Activated effector memory CD4-positive, alpha-beta T cell treated with Interleukin-2 at 50 U/mL for 16 hours (primary cell): ENCODE data around the gene SDCCAG8.

Source experiments
- DNase-seq: peaks from one replicate; pipeline ENCODE4 v3.0.0-alpha.2; 2020

The SDCCAG8 gene

DNA sequence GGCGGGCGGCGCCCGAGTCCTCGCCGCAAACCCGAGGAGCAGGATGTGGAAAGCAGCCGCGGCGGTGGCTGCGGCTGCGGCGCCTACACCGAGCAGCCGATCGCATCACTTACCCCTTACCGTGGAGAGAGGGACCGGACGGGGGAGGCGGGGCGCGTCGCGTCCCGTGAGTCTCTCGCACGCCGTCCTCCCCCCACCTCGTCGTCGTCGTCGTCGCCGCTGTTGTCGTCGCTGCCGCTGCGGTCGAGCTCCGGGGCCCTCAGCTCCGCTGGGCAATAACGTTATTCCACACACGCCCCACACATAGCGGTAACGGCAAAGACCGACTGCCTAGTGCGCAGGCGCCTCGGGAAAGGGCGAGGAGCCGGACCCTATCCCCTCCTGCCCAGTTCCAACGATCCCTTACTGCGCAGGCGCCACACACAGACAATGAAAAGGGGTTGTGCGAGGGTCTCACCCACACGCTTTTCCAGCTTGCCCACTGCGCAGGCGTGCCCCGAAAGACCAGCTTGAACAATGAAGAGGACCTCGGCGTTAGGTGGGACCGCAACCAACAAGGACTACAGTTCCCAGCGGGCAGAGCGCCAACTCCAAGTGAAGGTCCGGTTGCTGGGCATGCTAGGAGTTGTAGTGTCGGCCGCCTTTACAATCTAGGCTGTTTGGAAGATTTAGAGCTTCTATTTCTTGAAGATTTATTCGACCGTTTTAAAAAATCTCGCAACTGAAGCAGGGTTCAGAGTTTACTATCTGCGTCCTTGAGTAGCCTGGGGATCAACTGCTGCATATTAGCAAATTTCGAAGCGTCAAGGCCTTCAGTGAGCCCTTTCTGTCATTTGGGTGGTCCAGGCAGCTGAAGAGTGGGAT, 682 bp upstream of the SDCCAG8 start, which contains the start of gene CEP170:
Gene CEP170, minus strand, starts transcription at position 355 of the 864 bp plus-strand sequence. CDS start 30,001 bp downstream, outside the sequence.
- peak; percentile 81 for DNase-seq

GRCh38 chr1:243256590-243256989, 749 bp downstream of the SDCCAG8 start:
- DNase-seq, result no peak

- DNase-seq, result no peak
Observed at GRCh38 chr1:243257189-243257588, 1.3 kb downstream of the SDCCAG8 start.

GRCh38 chr1:243258731-243259130, 2.9 kb downstream of the SDCCAG8 start:
- DNase-seq, result no peak

GRCh38 chr1:243260221-243260880, 4.5 kb downstream of the SDCCAG8 start:
- DNase-seq, result no peak

- DNase-seq, result no peak
Observed at GRCh38 chr1:243261390-243261789, 5.5 kb downstream of the SDCCAG8 start.

DNA sequence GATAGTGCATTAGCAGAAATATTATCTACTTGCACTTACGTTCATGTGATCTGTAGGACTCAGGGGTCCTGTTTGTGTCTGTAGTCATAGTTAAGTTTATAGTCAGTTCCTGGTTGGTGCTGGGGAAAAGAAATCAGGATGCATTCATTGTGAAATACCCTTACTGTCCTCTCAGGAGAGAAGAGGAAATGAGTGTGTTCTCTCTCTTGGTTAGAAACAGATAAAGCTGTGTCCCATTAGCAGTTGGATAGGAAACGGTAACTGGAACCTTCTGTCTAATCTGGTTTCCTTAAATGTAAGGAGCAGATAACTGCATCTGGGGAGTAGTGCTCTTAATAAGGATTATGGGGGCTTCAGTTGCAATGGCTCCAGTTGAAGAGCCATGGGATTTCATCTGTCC, 8.9 kb downstream of the SDCCAG8 start:
- no peak for DNase-seq

- no peak for DNase-seq
Observed at GRCh38 chr1:243266231-243266630, 10.4 kb downstream of the SDCCAG8 start.

GRCh38 chr1:243267471-243267880, 11.6 kb downstream of the SDCCAG8 start:
- no peak for DNase-seq

- DNase-seq, result no peak
Observed at GRCh38 chr1:243267914-243268653, 12.2 kb downstream of the SDCCAG8 start.

DNA sequence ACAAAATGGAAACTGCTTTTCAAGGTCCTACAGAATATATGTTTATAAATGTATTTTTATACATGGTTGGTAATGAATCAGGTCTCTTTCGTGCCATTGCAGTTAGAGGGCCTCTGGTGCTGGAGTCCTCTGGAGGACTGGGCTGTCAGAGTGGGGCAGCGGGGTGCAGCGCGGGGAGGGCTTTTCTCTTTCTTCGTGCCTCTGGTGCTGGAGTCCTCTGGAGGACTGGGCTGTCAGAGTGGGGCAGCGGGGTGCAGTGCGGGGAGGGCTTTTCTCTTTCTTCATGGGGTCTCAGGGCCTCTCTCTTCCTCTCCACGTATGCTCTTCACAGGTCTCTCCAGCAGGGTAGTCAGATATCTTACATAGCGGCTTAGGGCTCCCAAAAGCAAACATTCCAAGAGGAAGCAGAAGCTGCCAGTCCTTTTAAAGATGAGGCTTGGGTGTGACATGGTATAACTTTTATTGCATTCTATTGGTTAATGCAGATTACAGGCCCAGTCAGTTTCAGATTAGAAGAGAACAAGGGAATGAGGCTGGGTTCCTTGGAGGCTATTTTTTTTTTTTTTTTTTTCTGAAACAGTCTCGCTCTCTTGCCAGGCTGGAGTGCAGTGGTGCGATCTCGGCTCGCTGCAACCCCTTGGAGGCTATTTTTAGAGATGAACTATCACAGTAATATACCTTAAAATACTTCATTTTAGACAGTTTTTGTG, 13.1 kb downstream of the SDCCAG8 start:
- DNase-seq, result no peak

GRCh38 chr1:243269461-243269801, 13.6 kb downstream of the SDCCAG8 start:
- DNase-seq, result no peak

- no peak for DNase-seq
Observed at GRCh38 chr1:243270097-243270864, 14.4 kb downstream of the SDCCAG8 start.

GRCh38 chr1:243271996-243272395, 16.2 kb downstream of the SDCCAG8 start:
- DNase-seq, result no peak

GRCh38 chr1:243272401-243272800, 16.6 kb downstream of the SDCCAG8 start:
- no peak for DNase-seq

GRCh38 chr1:243273506-243273905, 17.7 kb downstream of the SDCCAG8 start:
- DNase-seq, result no peak

DNA sequence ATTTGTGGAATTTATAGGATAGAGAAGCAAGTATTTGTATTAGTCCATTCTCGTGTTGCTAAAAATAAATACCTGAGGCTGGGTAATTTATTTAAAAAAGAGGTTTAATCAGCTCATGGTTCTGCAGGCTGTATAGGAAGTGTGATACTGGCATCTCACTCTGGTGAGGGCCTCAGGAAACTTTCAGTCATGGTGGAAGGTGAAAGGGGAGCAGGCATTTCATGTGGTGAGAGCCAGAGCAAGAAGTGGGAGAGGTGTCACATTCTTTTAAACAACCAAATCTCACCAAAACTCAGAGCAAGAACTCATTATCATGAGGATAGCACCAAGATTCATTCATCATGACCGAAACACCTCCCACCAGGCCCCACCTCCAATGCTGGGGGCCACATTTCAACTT, 18.1 kb downstream of the SDCCAG8 start:
- no peak for DNase-seq

DNA sequence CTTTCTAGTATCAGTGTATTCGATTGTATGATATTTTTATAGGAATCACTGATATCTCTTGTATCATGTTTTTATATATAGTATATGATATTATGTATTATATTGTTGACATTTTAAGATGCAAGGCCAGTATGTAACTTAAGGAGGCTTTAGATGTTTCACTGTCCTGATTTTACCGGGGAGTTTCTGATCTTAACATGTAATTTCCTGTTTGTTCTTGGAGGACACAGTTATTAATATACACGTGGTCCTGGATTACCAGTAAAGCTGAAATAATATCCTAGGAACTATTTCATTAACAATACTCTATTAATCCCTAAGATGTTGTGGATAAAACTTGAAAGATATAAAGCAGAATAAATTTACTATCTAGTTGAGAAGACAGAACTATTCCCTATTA, 19.5 kb downstream of the SDCCAG8 start:
- DNase-seq, result no peak

DNA sequence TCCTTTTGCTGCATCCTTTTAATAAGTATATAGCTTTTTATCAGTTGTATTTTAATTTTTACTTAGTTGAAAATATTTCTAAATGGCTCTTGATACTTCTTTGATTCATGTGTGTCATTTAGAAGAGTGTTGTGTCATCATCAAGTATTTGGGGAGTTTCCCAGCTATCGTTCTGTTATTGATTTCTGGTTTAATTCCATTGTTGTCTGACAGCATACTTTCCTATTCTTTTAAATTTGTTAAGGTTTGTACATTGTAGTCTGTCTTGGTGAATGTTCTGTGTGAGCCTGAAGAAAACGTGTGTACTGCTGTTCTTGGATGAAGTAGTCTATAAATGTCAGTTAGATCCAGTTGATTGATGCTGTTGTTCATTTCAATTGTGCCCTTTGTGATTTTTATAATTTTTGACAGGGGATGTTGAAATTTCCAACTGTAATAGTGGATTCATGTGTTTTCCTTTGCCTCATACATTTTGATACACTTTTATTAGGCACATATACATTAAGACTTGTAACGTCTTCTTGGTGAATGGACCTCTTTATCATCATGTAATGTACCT, 24.8 kb downstream of the SDCCAG8 start:
- no peak for DNase-seq

- no peak for DNase-seq
Observed at GRCh38 chr1:243281672-243282071, 25.8 kb downstream of the SDCCAG8 start.

DNA sequence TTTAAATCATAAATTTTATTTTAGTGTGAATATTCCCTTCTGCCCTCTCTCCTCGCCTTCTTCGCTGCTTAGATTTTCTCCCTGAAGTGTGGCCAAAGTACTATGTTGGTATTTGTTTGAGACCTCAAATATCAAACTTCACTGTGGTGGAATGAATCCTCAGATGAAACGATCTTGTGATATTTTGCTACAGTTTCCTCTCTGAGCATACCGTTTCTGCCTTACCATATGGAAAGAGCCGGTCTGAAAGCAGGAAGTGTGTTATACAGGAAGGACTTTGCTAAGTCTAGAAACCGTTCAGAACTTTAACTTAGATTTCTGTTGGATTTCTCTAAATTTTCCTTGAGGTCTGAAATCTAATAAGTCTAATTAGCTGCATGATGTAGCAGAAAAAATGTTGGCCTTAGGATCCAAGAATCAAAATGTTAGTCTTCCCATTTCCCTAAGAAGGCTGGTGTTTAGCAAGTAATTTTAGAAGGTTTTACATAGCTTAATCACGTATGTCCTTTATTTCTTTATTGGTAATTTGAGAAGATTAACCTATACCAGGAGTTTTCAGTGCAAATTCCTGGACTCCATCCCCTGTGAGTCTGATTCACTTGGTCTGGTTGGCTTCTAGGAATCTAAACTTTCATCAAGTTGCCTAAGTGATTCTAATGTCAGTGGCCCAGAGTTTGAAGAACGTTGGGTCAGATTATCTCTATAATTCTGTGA, 30.7 kb downstream of the SDCCAG8 start:
- no peak for DNase-seq
